Measurements from ENCODE around the gene PSMD12. TPM values are rescaled to one million over a fixed set of nuclear protein-coding genes. Genes with fewer than 3 reads are reported as not detected.
A peak's percentile ranks its signal among the peaks of the same experiment; 100 is the strongest.
"Not testable (repeated sequence)": the region's sequence is repeated elsewhere in the genome, so short reads cannot be mapped to it uniquely, and the experiment has no call there.

Gene PSMD12
- total RNA-seq, 4 donors from 2014 or later: 28.3 to 47.3 (median 37.3) TPM

DNA sequence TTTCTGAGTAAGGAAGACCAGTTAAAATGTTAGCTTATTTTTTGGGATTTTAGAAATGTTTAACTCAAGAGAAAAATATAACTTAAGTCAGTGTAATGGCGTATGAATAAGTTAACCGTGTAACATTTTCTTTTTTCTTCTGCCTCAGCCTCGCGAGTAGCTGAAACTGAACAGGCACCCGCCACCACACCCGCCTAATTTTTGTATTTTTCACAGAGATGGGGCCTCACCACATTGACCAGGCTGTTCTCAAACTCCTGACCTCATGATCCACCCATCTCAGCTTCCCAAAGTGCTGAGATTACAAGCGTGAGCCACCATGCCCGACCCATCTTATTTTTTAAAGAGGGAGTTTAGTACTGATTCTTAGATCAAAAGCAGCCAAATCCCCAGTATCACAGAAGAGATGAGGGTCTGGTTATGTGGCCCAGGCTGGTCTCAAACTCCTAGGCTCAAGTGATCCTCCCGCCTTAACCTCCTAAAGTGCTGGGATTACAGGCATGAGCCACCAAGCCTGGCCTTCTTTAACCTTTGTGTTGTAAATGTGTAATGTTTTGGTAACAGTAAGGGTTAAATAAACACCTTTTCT is 27.5 kb upstream of the PSMD12 start:
- no peaks in the 10 kb centered on the region for H3K36me3 ChIP-seq
- 92 to 93% methylated on average over 6 to 9 of the region's 9 CpGs for WGBS, 2 donors (ENCODE audit: low coverage in 1 of 2)
- no peak for ATAC-seq
- no peaks in the 10 kb centered on the region for H3K9me3 ChIP-seq
- H3K4me3 ChIP-seq: no peak overlapping the region
- H3K27ac ChIP-seq: no peak overlapping the region
- TF ChIP-seq POLR2A (IDR thresholded peaks at IDR 0.05) (no peak), POLR2AphosphoS5 (IDR thresholded peaks at IDR 0.05) (no peak), EP300 (IDR thresholded peaks at IDR 0.05) (no peak)
- TF ChIP-seq, protein P1, sequence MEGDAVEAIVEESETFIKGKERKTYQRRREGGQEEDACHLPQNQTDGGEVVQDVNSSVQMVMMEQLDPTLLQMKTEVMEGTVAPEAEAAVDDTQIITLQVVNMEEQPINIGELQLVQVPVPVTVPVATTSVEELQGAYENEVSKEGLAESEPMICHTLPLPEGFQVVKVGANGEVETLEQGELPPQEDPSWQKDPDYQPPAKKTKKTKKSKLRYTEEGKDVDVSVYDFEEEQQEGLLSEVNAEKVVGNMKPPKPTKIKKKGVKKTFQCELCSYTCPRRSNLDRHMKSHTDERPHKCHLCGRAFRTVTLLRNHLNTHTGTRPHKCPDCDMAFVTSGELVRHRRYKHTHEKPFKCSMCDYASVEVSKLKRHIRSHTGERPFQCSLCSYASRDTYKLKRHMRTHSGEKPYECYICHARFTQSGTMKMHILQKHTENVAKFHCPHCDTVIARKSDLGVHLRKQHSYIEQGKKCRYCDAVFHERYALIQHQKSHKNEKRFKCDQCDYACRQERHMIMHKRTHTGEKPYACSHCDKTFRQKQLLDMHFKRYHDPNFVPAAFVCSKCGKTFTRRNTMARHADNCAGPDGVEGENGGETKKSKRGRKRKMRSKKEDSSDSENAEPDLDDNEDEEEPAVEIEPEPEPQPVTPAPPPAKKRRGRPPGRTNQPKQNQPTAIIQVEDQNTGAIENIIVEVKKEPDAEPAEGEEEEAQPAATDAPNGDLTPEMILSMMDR (IDR thresholded peaks at IDR 0.05): no peak
- H3K27me3 ChIP-seq: no peaks in the 10 kb centered on the region
- peaks cover 0 to 20% (median 0%) of the 10 kb centered on the region in 3 donors for H3K4me1 ChIP-seq

DNA sequence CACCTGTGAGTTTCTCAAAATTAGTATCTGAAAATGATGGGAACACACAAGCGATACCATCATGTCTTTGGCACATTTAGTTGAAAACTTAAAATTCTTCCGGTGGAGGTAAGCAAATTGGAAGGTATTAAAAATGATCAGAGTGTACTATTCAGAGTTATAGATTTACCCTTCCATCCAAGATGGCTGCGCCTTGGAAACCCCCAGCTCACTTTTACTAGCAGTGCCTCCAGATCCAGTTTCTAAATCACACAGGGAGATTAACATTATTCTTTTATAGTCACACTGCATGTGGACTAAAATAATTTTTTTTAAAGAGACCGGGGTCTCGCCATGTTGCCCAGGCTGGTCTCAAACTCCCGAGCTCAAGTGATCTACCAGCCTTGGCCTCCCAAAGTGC is 25.7 kb upstream of the PSMD12 start:
- 94 to 100% methylated on average over 6 of the region's 6 CpGs for WGBS, 2 donors (ENCODE audit: low coverage in 1 of 2)
- H3K4me3 ChIP-seq: no peak overlapping the region
- no peak for TF ChIP-seq EP300 (IDR thresholded peaks at IDR 0.05)
- TF ChIP-seq POLR2A (IDR thresholded peaks at IDR 0.05): no peak
- TF ChIP-seq, protein P1 (IDR thresholded peaks at IDR 0.05): no peak
- no peak for TF ChIP-seq POLR2AphosphoS5 (IDR thresholded peaks at IDR 0.05)

DNA sequence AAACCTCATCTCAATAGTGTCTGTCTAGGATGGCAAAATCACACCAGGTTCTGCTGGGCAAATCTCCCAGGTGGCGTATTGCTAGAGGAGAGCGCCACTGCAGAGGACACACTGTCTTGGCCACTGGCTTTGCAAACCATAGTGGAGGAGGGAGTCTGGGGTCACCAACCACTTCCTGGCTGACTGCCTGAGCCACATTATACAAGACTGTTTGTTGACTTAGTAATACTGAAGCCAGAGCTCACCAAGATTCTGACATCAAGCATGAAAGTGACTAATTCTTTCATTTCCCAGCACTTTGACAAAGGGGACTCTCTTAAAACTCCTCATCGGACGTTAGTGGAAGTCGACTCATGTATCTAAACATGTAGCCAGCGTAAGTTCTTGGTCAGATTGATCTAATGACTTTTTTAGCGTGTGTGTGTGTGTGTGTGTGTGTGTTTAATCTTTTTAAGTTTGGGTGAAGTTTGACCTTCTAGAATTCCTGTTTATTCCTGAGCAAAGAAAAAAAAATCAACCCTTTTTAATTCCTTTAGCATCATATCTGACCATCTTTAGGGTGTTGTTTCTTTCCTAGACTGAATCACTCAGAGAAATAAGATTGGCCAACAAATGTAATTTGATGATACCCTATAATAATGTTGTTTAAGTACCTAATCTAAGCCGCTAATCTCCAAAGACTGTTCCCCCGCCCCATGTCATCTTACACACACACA is 24.4 kb upstream of the PSMD12 start:
- ATAC-seq: peak; percentile 50
- 39 to 77% methylated on average over 4 to 7 of the region's 9 CpGs for WGBS, 2 donors (ENCODE audit: low coverage in 1 of 2)
- H3K9me3 ChIP-seq: no peaks in the 10 kb centered on the region
- no peaks in the 10 kb centered on the region for H3K36me3 ChIP-seq
- TF ChIP-seq EP300 (IDR thresholded peaks at IDR 0.05) (no peak), POLR2AphosphoS5 (IDR thresholded peaks at IDR 0.05) (peak; percentile 30), POLR2A (IDR thresholded peaks at IDR 0.05) (no peak)
- peak overlapping the region in 3 of 4 donors; percentile 33 to 57 (median 56) for H3K27ac ChIP-seq
- no peak overlapping the region for H3K4me3 ChIP-seq
- H3K27me3 ChIP-seq: no peaks in the 10 kb centered on the region
- peaks cover 0 to 20% (median 0%) of the 10 kb centered on the region in 3 donors for H3K4me1 ChIP-seq

More for the DNA sequence above, 25.7 kb upstream of the PSMD12 start:
- Histone ChIP-seq H3K27me3 (no peaks in the 10 kb centered on the region), H3K9me3 (no peaks in the 10 kb centered on the region), H3K4me1 (peaks cover 0 to 20% (median 0%) of the 10 kb centered on the region in 3 donors), H3K27ac (no peak overlapping the region), H3K36me3 (no peaks in the 10 kb centered on the region)
- ATAC-seq: no peak

DNA sequence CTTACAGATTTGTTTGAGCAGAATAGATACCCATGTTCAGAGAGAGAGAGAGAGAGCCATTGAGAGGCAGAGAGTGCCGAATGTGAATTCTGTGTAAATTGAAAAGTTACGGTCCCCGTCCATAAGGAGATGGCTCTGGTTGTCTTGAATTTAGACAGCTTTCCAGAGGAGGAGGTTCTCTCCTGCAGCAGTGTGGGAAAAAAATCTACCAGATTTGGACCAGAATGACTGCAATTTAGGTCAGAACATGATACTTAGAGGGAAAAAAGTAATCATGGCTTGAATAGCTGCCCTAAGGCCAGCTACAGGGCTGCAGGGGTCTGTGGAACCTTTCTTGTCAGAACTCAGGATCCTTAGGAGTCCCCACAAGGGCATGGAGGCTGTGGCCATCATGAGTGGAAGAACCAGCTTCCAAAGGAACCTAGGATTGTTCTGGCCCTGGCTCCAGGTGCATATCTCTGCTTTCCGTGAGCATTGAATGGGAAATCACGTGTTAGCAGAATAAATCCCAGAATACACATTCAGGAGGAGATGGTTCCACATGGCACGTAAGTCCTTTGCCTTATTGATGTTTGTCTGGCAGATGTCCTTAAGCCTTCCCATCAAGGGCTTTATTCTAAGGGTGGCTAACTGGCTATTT is 23.7 kb upstream of the PSMD12 start:
- H3K36me3 ChIP-seq: no peaks in the 10 kb centered on the region
- no peaks in the 10 kb centered on the region for H3K9me3 ChIP-seq
- peaks cover 0 to 20% (median 0%) of the 10 kb centered on the region in 3 donors for H3K4me1 ChIP-seq
- H3K4me3 ChIP-seq: no peak overlapping the region
- 70 to 77% methylated on average over 3 to 5 of the region's 6 CpGs for WGBS, 2 donors (ENCODE audit: low coverage in 1 of 2)
- no peak for ATAC-seq
- no peaks in the 10 kb centered on the region for H3K27me3 ChIP-seq
- no peak for TF ChIP-seq POLR2AphosphoS5 (IDR thresholded peaks at IDR 0.05)
- no peak for TF ChIP-seq POLR2A (IDR thresholded peaks at IDR 0.05)
- TF ChIP-seq, protein P1 (IDR thresholded peaks at IDR 0.05): no peak
- peak overlapping the region in 3 of 4 donors; percentile 33 to 57 (median 56) for H3K27ac ChIP-seq

DNA sequence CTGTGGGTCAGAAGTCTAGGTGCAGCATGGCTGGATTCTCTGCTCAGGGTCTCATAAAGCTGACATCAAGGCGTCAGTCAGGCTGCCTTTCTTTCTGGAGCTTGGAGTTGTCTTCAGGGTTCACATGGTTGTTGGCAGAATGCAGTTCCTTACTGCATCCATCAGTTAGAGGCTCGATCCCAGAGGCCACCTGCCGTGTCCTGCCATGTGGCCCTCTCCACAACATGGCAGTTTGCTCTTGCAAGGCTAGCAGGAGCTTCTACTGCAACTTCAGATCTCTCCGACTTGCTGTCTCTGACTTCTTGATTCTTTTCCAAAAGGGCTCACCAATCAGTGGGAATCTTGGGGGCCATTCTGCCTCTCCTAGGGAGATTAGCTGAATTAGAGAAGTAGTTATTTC is 22.6 kb upstream of the PSMD12 start:
- Histone ChIP-seq H3K36me3 (no peaks in the 10 kb centered on the region), H3K27me3 (no peaks in the 10 kb centered on the region), H3K27ac (peak overlapping the region in 1 of 4 donors; percentile 57), H3K4me1 (peaks cover 0 to 20% (median 0%) of the 10 kb centered on the region in 3 donors), H3K9me3 (no peaks in the 10 kb centered on the region), H3K4me3 (no peak overlapping the region)
- WGBS, 2 donors (ENCODE audit: low coverage in 1 of 2): 92% methylated on average over 2 of the region's 4 CpGs; no CpG with 5 or more reads in 1 of the 2 donors
- no peak for ATAC-seq
- no peak for TF ChIP-seq POLR2A (IDR thresholded peaks at IDR 0.05)
- TF ChIP-seq POLR2AphosphoS5 (IDR thresholded peaks at IDR 0.05): no peak
- no peak for TF ChIP-seq EP300 (IDR thresholded peaks at IDR 0.05)
- TF ChIP-seq, protein P1 (IDR thresholded peaks at IDR 0.05): no peak

DNA sequence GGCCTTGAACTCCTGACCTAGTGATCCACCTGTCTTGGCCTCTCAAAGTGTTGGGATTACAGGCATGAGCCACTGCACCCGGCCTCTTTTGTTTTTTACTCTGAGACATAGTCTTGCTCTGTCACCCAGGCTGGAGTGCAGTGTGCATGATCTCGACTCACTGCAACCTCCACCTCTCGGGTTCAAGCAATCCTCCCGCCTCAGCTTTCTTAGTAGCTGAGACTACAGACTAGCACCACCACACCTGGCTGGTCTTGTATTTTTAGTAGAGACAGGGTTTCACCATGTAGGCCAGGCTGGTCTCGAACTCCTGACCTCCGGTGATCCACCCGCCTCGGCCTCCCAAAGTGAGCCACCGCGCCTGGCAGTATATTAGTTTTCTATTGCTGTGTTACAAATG is 22.2 kb upstream of the PSMD12 start:
- ATAC-seq, H3K27me3 ChIP-seq, H3K36me3 ChIP-seq, H3K9me3 ChIP-seq, H3K4me3 ChIP-seq: not testable (repeated sequence)
- WGBS, 2 donors (ENCODE audit: low coverage in 1 of 2): 100% methylated on average over 3 to 4 of the region's 10 CpGs
- H3K27ac ChIP-seq: peak overlapping the region in 1 of 4 donors; percentile 57
- peaks cover 0 to 20% (median 0%) of the 10 kb centered on the region in 3 donors for H3K4me1 ChIP-seq
